Measurements from ENCODE around the gene ELMOD1. TPM values are rescaled to one million over a fixed set of nuclear protein-coding genes. Genes with fewer than 3 reads are reported as not detected.

ELMOD1 gene
- total RNA-seq, 1 experiment from 2014 or later, result 0.35 TPM

- CTCF ChIA-PET, result no interaction called here
- TF ChIP-seq CTCF (IDR thresholded peaks at IDR 0.05; ENCODE audit: unreplicated experiment), result no peak
- Mint-ChIP-seq H3K9me3 (ENCODE audit: low read depth, unreplicated experiment) (no peaks in the 10 kb centered on the region), H3K4me3 (ENCODE audit: low read depth, unreplicated experiment) (no peak overlapping the region), H3K27ac (ENCODE audit: unreplicated experiment) (no peak overlapping the region), H3K27me3 (ENCODE audit: unreplicated experiment) (peaks cover 45% of the 10 kb centered on the region), H3K36me3 (ENCODE audit: insufficient read depth, unreplicated experiment) (peaks cover 14% of the 10 kb centered on the region), H3K4me1 (ENCODE audit: low read depth, unreplicated experiment) (peaks cover 8% of the 10 kb centered on the region)
- DNase-seq, result no peak
- no TSS peak for BruUV-seq (replicated peaks)
- intact Hi-C loops (cut with micrococcal nuclease; ENCODE audit: unreplicated experiment), result no loop called here
Measured at GRCh38 chr11:107594736-107595135, 3.8 kb downstream of the ELMOD1 start.

DNA sequence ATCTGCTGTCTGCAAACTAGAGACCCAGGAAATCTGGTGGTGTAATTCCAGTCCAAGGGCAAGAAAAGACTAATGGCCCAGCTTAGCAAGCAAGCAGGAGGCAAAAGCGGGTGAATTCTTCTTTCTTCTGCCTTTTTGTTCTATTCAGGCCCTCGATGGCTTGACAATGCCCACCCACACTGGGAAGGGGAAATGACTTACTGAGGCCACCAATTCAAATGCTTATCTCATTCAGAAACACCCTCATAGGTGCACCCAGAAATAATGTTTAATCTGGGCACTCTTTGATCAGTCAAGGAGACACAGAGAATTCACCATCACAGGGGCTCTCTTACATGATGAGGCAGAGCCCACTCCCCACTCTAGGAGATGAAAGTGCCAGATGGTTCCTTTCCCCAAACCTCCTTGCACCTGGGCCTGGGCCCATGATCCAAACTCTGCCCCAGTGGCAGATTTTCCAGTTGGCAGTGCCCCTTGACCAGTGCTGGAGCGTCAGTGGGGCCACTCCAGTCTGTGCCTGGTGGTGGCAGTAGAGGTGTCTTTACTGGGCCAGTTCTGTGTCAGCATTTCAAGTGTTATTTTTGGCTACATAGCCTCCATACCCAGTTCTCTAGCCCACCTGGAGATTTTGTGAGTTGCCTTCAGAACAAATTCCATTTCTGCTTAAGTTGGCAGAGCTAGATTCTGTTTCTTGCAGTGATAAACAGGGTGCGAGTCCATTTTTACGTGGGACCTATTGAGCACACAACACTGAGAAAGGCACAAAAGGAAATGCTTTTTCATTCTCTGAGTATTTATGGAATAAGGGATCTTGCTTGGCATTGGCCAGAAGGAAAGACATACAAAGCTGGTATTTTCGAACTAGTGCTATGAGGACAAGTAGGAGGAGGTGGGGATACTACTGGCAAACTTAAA, 7.5 kb downstream of the ELMOD1 start:
- intact Hi-C loops (cut with micrococcal nuclease; ENCODE audit: unreplicated experiment), result no loop called here
- no peaks in the 10 kb centered on the region for H3K9me3 Mint-ChIP-seq (ENCODE audit: low read depth, unreplicated experiment)
- H3K4me1 Mint-ChIP-seq (ENCODE audit: low read depth, unreplicated experiment), result no peaks in the 10 kb centered on the region
- H3K4me3 Mint-ChIP-seq (ENCODE audit: low read depth, unreplicated experiment), result no peak overlapping the region
- TF ChIP-seq CTCF (IDR thresholded peaks at IDR 0.05; ENCODE audit: unreplicated experiment), result peak; percentile 24
- CTCF ChIA-PET, result no interaction called here
- no peak overlapping the region for H3K27ac Mint-ChIP-seq (ENCODE audit: unreplicated experiment)
- peaks cover 29% of the 10 kb centered on the region for H3K27me3 Mint-ChIP-seq (ENCODE audit: unreplicated experiment)
- BruUV-seq (replicated peaks), result no TSS peak
- DNase-seq, result peak; percentile 34
- no peaks in the 10 kb centered on the region for H3K36me3 Mint-ChIP-seq (ENCODE audit: insufficient read depth, unreplicated experiment)

DNA sequence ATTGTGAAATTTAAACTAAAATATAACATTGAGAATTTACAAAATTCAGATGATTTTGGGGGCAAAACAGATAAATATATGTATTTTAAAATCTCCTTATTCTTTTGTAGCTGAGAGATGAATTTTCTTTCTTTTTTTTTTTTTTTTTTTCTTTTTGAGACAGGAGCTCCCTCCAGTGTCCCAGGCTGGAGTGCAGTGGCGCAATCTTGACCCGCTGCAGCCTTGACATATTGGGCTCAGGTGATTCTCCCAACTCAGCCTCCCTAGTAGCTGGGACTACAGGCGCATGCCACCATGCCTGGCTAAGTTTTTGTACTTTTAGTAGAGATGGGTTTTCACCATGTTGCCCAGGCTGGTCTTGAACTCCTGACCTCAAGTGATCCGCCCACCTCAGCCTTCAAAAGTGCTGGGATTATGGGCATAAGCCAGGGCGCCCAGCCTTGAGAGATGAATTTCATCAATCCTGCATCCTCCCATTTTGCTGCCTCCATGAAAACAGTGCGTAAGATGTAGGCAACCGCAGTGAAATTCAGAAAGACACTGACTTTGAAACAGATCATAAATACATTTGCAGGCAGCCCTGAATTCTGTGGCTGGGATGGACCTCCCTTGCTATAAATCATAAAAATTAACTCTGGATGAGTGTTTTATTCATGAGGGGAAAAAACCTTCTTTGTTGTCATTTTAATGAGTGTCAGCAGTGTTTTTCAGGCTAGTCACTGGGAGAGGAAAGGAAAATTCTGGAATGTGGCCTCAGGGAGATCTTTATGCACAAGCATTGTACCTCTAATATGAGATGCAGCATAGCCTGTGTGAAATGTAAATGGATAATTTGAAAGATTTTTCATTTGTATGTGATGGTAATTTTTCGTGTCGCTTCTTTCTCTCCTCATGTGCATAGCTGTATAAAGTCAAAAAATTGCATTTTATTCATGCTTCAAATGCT, 14.4 kb downstream of the ELMOD1 start:
- DNase-seq, result no peak
- intact Hi-C loops (cut with micrococcal nuclease; ENCODE audit: unreplicated experiment), result no loop called here
- Mint-ChIP-seq H3K27me3 (ENCODE audit: unreplicated experiment) (peaks cover 22% of the 10 kb centered on the region), H3K36me3 (ENCODE audit: insufficient read depth, unreplicated experiment) (no peaks in the 10 kb centered on the region), H3K4me3 (ENCODE audit: low read depth, unreplicated experiment) (no peak overlapping the region), H3K9me3 (ENCODE audit: low read depth, unreplicated experiment) (no peaks in the 10 kb centered on the region), H3K27ac (ENCODE audit: unreplicated experiment) (no peak overlapping the region), H3K4me1 (ENCODE audit: low read depth, unreplicated experiment) (no peaks in the 10 kb centered on the region)
- BruUV-seq (replicated peaks), result no TSS peak
- CTCF ChIA-PET, result no interaction called here
- TF ChIP-seq CTCF (IDR thresholded peaks at IDR 0.05; ENCODE audit: unreplicated experiment), result no peak

GRCh38 chr11:107606141-107606540, 15.2 kb downstream of the ELMOD1 start:
- Mint-ChIP-seq H3K4me1 (ENCODE audit: low read depth, unreplicated experiment) (no peaks in the 10 kb centered on the region), H3K27me3 (ENCODE audit: unreplicated experiment) (peaks cover 22% of the 10 kb centered on the region), H3K27ac (ENCODE audit: unreplicated experiment) (no peak overlapping the region), H3K4me3 (ENCODE audit: low read depth, unreplicated experiment) (no peak overlapping the region), H3K36me3 (ENCODE audit: insufficient read depth, unreplicated experiment) (no peaks in the 10 kb centered on the region), H3K9me3 (ENCODE audit: low read depth, unreplicated experiment) (no peaks in the 10 kb centered on the region)
- DNase-seq, result no peak
- CTCF ChIA-PET, result no interaction called here
- intact Hi-C loops (cut with micrococcal nuclease; ENCODE audit: unreplicated experiment), result no loop called here
- no TSS peak for BruUV-seq (replicated peaks)
- TF ChIP-seq CTCF (IDR thresholded peaks at IDR 0.05; ENCODE audit: unreplicated experiment), result no peak
